GM10266 (cell line): ENCODE results near the gene TLR1.
A peak's percentile ranks its signal among the peaks of the same experiment; 100 is the strongest.

Experiments
- DNase-seq: peaks from one replicate; pipeline ENCODE4 v3.0.0; 2012; ENCODE audit errors: extremely low spot score
- TF ChIP-seq, protein P1 (sequence below): IDR thresholded peaks from 2 replicates; pipeline ENCODE4 v1.5.1; 2012; ENCODE audit warnings: mild to moderate bottlenecking, low read depth; ENCODE audit not compliant: control insufficient read depth, insufficient read depth; ENCODE audit errors: missing control alignments

Gene TLR1, protein sequence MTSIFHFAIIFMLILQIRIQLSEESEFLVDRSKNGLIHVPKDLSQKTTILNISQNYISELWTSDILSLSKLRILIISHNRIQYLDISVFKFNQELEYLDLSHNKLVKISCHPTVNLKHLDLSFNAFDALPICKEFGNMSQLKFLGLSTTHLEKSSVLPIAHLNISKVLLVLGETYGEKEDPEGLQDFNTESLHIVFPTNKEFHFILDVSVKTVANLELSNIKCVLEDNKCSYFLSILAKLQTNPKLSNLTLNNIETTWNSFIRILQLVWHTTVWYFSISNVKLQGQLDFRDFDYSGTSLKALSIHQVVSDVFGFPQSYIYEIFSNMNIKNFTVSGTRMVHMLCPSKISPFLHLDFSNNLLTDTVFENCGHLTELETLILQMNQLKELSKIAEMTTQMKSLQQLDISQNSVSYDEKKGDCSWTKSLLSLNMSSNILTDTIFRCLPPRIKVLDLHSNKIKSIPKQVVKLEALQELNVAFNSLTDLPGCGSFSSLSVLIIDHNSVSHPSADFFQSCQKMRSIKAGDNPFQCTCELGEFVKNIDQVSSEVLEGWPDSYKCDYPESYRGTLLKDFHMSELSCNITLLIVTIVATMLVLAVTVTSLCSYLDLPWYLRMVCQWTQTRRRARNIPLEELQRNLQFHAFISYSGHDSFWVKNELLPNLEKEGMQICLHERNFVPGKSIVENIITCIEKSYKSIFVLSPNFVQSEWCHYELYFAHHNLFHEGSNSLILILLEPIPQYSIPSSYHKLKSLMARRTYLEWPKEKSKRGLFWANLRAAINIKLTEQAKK

GRCh38 chr4:38804654-38805295, at the start of gene TLR1:
Gene TLR1, minus strand, starts transcription at chr4:38804791. Its CDS starts 5,960 bp downstream, at chr4:38798831.
- TF ChIP-seq, protein P1, sequence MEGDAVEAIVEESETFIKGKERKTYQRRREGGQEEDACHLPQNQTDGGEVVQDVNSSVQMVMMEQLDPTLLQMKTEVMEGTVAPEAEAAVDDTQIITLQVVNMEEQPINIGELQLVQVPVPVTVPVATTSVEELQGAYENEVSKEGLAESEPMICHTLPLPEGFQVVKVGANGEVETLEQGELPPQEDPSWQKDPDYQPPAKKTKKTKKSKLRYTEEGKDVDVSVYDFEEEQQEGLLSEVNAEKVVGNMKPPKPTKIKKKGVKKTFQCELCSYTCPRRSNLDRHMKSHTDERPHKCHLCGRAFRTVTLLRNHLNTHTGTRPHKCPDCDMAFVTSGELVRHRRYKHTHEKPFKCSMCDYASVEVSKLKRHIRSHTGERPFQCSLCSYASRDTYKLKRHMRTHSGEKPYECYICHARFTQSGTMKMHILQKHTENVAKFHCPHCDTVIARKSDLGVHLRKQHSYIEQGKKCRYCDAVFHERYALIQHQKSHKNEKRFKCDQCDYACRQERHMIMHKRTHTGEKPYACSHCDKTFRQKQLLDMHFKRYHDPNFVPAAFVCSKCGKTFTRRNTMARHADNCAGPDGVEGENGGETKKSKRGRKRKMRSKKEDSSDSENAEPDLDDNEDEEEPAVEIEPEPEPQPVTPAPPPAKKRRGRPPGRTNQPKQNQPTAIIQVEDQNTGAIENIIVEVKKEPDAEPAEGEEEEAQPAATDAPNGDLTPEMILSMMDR: peak; percentile 51
- no peak for DNase-seq

DNA sequence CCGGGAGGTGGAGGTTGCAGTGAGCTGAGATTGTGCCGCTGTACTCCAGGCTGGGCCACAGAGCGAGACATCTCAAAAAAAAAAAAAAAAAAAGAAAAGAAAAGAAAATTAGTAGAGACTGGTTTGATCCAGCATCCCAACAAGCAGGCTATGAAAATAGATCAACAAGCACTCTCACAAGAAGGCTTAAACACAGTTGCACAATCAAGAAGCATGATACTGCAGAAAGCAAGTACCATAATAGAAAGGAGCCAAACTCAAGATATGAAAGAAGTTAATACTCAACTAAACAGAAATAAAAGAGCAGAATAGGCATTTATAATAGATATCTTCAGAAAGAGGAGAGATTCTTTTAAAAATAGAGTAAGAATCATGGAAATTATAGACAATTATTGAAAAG, 41.4 kb upstream of the TLR1 start:
- no peak for DNase-seq
- TF ChIP-seq, protein P1: no peak

- DNase-seq: no peak
- TF ChIP-seq, protein P1: no peak
These were observed 38.4 kb upstream of the TLR1 start for GRCh38 chr4:38842994-38843393.

GRCh38 chr4:38837849-38838248, 33.3 kb upstream of the TLR1 start:
- TF ChIP-seq, protein P1: no peak
- no peak for DNase-seq

- DNase-seq: no peak
- TF ChIP-seq, protein P1: no peak
These were observed 32.7 kb upstream of the TLR1 start for GRCh38 chr4:38837334-38837733.

DNA sequence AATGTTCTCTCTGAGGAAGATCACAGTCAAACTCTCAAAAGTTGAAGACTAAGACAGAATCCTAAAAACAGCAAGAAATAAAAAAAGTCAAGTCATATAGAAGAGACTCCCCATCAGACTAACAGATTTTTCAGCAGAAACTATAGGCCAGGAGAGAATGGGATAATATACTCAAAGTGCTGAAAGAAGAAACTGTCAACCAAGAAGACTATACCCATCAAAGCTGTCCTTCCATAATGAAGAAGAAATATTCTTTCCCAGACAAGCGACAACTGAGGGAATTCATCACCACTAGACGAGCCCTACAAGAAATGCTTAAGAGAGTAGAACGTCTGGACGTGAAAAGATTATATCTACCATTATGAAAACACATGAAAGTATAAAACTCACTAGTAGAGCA, 30.0 kb upstream of the TLR1 start:
- DNase-seq: no peak
- TF ChIP-seq, protein P1: no peak
